ENCODE data around the gene TMEM259. TPM values are rescaled to one million over a fixed set of nuclear protein-coding genes. Genes with fewer than 3 reads are reported as not detected.

The TMEM259 gene
- total and polyA plus RNA-seq, 2 donors (not counting 1 experiment from before 2014, with no cell fraction given): 373 to 607 TPM

DNA sequence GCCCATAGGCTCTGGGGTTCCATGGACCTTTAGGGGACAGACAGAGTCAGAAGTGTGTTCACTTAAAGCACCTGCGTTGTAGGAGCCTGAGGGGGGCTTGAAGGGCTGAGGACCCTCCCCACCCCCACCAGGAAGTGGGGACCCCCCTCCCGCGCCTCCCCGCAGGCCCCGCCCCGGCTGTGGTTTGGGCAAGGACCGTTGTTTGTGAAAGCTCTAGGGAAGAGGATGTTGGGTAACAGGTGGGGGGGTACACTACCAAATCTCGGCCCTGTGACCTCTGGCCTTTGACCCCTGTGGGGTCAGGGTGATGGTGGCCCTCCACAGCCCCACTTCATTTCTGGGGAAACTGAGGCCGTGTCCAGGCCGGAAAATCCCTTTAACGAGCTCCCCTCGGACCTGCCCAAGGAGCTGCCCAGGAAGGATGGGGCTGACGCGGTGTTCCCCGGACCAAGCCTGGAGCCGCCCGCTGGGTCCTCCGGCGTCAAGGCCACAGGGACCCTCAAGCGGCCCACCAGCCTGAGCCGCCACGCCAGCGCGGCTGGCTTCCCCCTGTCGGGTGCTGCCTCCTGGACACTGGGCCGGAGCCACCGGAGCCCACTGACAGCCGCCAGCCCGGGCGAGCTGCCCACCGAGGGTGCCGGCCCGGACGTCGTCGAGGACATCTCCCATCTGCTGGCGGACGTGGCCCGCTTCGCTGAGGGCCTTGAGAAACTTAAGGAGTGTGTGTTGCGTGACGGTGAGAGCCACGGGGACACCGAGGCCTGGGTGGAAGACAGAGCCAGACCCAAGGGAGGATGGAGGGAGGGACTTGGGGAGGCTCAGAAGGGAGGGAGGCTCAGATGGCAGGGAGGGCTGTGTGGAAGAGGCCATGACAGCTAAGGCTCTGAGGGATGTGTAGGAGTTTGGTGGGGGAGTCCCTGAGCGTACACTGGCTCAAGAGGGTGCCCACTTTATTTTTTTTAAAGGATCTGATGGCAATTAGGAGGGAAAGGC is 47.4 kb upstream of the TMEM259 start:
- peak; percentile 73 for DNase-seq
- peak overlapping the region; percentile 91 for H3K4me2 ChIP-seq (replicated peaks; ENCODE audit: low read depth, low read length, poor library complexity, severe bottlenecking)
- intact Hi-C loops (cut with micrococcal nuclease): loop anchor here (1.0 to 10.0 kb wide), 6 partner anchors 9 to 144 kb away; partner anchors contain the start of genes ARID3A, GPX4, RNU6-2 and TMEM259

DNA sequence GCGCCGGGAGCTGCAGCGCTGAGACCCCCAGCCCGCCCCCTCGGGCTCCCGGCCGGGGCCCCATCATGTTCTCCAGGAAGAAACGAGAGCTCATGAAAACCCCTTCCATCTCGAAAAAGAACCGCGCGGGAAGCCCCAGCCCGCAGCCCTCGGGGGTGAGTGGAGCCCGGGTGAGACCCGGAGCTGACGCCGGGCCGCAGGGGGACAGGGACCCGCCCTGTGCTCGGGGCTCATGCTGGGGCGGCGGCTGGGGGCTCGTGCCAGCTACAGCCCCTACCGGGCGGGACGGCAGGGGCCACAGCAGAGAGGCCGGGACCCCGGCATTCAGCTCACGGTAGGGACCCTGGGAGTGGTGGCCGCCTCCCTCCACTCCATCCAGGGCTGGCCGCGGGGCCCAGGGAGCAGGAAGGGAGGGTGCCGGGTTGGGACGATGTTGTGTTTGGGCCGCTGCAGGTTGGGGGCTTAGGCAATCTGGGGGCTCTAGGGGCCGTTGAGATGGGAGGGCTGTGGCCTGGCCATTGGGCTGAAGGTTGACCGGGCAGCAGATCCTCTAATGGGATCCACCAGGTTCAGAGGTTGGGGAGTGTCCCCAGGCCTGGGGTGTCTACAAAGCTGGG is 46.5 kb upstream of the TMEM259 start:
- Histone ChIP-seq H3K27me3 (replicated peaks in 1 of 4; ENCODE audit: control extremely low read depth in 1 of 4, control insufficient read depth in 3 of 4, insufficient read depth in 4 of 4, low read length in 3 of 4) (no peaks in the 10 kb centered on the region), H3K27ac (ENCODE audit: low read length in 2 of 2) (peak overlapping the region; percentile 77 to 87), H3K4me2 (replicated peaks; ENCODE audit: low read depth, low read length, poor library complexity, severe bottlenecking) (peak overlapping the region; percentile 91), H3K9ac (ENCODE audit: low read length) (peak overlapping the region; percentile 94), H4K20me1 (ENCODE audit: control insufficient read depth, insufficient read depth, low read length, poor library complexity, severe bottlenecking) (peaks cover 74% of the 10 kb centered on the region), H3K79me2 (ENCODE audit: control insufficient read depth, insufficient read depth, low read length) (peaks cover 57% of the 10 kb centered on the region), H3K36me3 (replicated peaks in 1 of 2; ENCODE audit: control extremely low read depth in 1 of 2, control insufficient read depth in 1 of 2, extremely low read depth in 1 of 2, insufficient read depth in 2 of 2, low read length in 1 of 2) (peaks cover 0 to 33% of the 10 kb centered on the region in 2 experiments), H3K4me3 (ENCODE audit: control extremely low read depth in 1 of 5, extremely low read depth in 1 of 5, insufficient read depth in 1 of 5, low read depth in 2 of 5, low read length in 4 of 5) (peak overlapping the region; percentile 55 to 99 (median 90)), H3K4me1 (ENCODE audit: control insufficient read depth in 2 of 2, insufficient read depth in 2 of 2, low read length in 2 of 2) (peaks cover 50 to 74% of the 10 kb centered on the region in 2 donors), H3K9me3 (ENCODE audit: control extremely low read depth in 1 of 3, control insufficient read depth in 2 of 3, insufficient read depth in 1 of 3, low read length in 2 of 3) (peaks cover 0 to 19% (median 0%) of the 10 kb centered on the region in 3 donors), H2AFZ (ENCODE audit: insufficient read depth, low read depth, low read length, poor library complexity, severe bottlenecking) (peak overlapping the region; percentile 38)
- TF ChIP-seq, protein P1, sequence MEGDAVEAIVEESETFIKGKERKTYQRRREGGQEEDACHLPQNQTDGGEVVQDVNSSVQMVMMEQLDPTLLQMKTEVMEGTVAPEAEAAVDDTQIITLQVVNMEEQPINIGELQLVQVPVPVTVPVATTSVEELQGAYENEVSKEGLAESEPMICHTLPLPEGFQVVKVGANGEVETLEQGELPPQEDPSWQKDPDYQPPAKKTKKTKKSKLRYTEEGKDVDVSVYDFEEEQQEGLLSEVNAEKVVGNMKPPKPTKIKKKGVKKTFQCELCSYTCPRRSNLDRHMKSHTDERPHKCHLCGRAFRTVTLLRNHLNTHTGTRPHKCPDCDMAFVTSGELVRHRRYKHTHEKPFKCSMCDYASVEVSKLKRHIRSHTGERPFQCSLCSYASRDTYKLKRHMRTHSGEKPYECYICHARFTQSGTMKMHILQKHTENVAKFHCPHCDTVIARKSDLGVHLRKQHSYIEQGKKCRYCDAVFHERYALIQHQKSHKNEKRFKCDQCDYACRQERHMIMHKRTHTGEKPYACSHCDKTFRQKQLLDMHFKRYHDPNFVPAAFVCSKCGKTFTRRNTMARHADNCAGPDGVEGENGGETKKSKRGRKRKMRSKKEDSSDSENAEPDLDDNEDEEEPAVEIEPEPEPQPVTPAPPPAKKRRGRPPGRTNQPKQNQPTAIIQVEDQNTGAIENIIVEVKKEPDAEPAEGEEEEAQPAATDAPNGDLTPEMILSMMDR (IDR thresholded peaks at IDR 0.05): no peak
- no peak for TF ChIP-seq EZH2 (IDR thresholded peaks at IDR 0.05; ENCODE audit: borderline replicate concordance, insufficient read depth, low read depth, low read length, poor library complexity, severe bottlenecking)
- WGBS (ENCODE audit: insufficient coverage): 0% methylated on average over 33 of the region's 38 CpGs
- H3K27me3 Mint-ChIP-seq: no peaks in the 10 kb centered on the region
- no peaks in the 10 kb centered on the region for H3K9me3 Mint-ChIP-seq (ENCODE audit: insufficient read depth)
- DNase-seq (no peak), ATAC-seq (ENCODE audit: low read depth) (peak; percentile 31)
- CTCF ChIA-PET: interaction anchor here (1.2 to 5.2 kb wide), 16 partner anchors 9 to 208 kb away, joined by 3 to 56 read pairs (median 6); partner anchors contain the start of genes ABCA7, CNN2, FAM174C and POLR2E
- H3K4me1 Mint-ChIP-seq: peaks cover 44% of the 10 kb centered on the region
- peak overlapping the region; percentile 97 for H3K27ac Mint-ChIP-seq
- POLR2A ChIA-PET: interaction anchor here (0.5 to 6.3 kb wide), 25 partner anchors 9 to 1617 kb away, joined by 3 to 97 read pairs (median 5); partner anchors contain the start of genes ABCA7, ATP5F1D, CNN2 and GPX4
- peak overlapping the region; percentile 96 for H3K4me3 Mint-ChIP-seq
- intact Hi-C loops (cut with micrococcal nuclease): loop anchor here (5.0 to 10.0 kb wide), 2 partner anchors 35 to 143 kb away; partner anchors contain the start of genes ARID3A and GPX4

More for the DNA sequence above, 47.4 kb upstream of the TMEM259 start:
- Histone ChIP-seq H3K4me1 (ENCODE audit: control insufficient read depth in 2 of 2, insufficient read depth in 2 of 2, low read length in 2 of 2) (peaks cover 58 to 81% of the 10 kb centered on the region in 2 donors), H2AFZ (ENCODE audit: insufficient read depth, low read depth, low read length, poor library complexity, severe bottlenecking) (no peak overlapping the region), H3K4me3 (ENCODE audit: control extremely low read depth in 1 of 5, extremely low read depth in 1 of 5, insufficient read depth in 1 of 5, low read depth in 2 of 5, low read length in 4 of 5) (peak overlapping the region; percentile 65 to 99 (median 90)), H3K79me2 (ENCODE audit: control insufficient read depth, insufficient read depth, low read length) (peaks cover 65% of the 10 kb centered on the region), H4K20me1 (ENCODE audit: control insufficient read depth, insufficient read depth, low read length, poor library complexity, severe bottlenecking) (peaks cover 81% of the 10 kb centered on the region), H3K9me3 (ENCODE audit: control extremely low read depth in 1 of 3, control insufficient read depth in 2 of 3, insufficient read depth in 1 of 3, low read length in 2 of 3) (peaks cover 0 to 11% (median 0%) of the 10 kb centered on the region in 3 donors), H3K27me3 (replicated peaks in 1 of 4; ENCODE audit: control extremely low read depth in 1 of 4, control insufficient read depth in 3 of 4, insufficient read depth in 4 of 4, low read length in 3 of 4) (no peaks in the 10 kb centered on the region), H3K36me3 (replicated peaks in 1 of 2; ENCODE audit: control extremely low read depth in 1 of 2, control insufficient read depth in 1 of 2, extremely low read depth in 1 of 2, insufficient read depth in 2 of 2, low read length in 1 of 2) (peaks cover 0 to 42% of the 10 kb centered on the region in 2 experiments), H3K27ac (ENCODE audit: low read length in 2 of 2) (peak overlapping the region; percentile 77 to 87), H3K9ac (ENCODE audit: low read length) (peak overlapping the region; percentile 94)
- H3K27me3 Mint-ChIP-seq: no peaks in the 10 kb centered on the region
- peak; percentile 12 for ATAC-seq (ENCODE audit: low read depth)
- no peaks in the 10 kb centered on the region for H3K9me3 Mint-ChIP-seq (ENCODE audit: insufficient read depth)
- H3K4me1 Mint-ChIP-seq: peaks cover 52% of the 10 kb centered on the region
- CTCF ChIA-PET: interaction anchor here (1.2 to 5.2 kb wide), 15 partner anchors 8 to 207 kb away, joined by 3 to 56 read pairs (median 6); partner anchors contain the start of genes ABCA7, CNN2, FAM174C and POLR2E
- H3K27ac Mint-ChIP-seq: peak overlapping the region; percentile 97
- POLR2A ChIA-PET: interaction anchor here (0.5 to 6.3 kb wide), 27 partner anchors 8 to 205 kb away, joined by 3 to 97 read pairs (median 4); partner anchors contain the start of genes ABCA7, ATP5F1D, CNN2 and GPX4
- 9% methylated on average over 39 of the region's 45 CpGs for WGBS (ENCODE audit: insufficient coverage)
- peak overlapping the region; percentile 96 for H3K4me3 Mint-ChIP-seq
- no peak for TF ChIP-seq EZH2 (IDR thresholded peaks at IDR 0.05; ENCODE audit: borderline replicate concordance, insufficient read depth, low read depth, low read length, poor library complexity, severe bottlenecking)
